Fibroblast of lung (primary cell): ENCODE measurements around the gene ATP2A1. TPM values are rescaled to one million over a fixed set of nuclear protein-coding genes. Genes with fewer than 3 reads are reported as not detected.

ENCODE experiments used
- DNase-seq, 2 donors: peaks; one replicate each; pipeline versions ENCODE4 v3.0.0 to v3.0.0-alpha.2; 2010; ENCODE audit warnings: low read depth in 2 of 2
- H2AFZ ChIP-seq: 2 replicates; pipeline ENCODE4 v1.5.1; 2012; ENCODE audit warnings: low read length, control low read depth, inconsistent platforms
- H3K27ac ChIP-seq: 2 replicates; pipeline ENCODE4 v1.5.1; 2011; ENCODE audit warnings: low read length, control low read depth; ENCODE audit not compliant: insufficient read depth
- H3K27me3 ChIP-seq: 2 replicates; pipeline ENCODE4 v1.5.1; 2011; ENCODE audit warnings: mild to moderate bottlenecking, low read length; ENCODE audit not compliant: control insufficient read depth, insufficient read depth
- H3K36me3 ChIP-seq: 2 replicates; pipeline ENCODE4 v1.5.1; 2011; ENCODE audit warnings: low read length; ENCODE audit not compliant: control insufficient read depth, insufficient read depth
- H3K4me1 ChIP-seq: 2 replicates; pipeline ENCODE4 v1.5.1; 2011; ENCODE audit warnings: low read length; ENCODE audit not compliant: control insufficient read depth, insufficient read depth; ENCODE audit errors: extremely low read depth
- H3K4me2 ChIP-seq: 2 replicates; pipeline ENCODE4 v1.5.1; 2011; ENCODE audit warnings: low read length, control low read depth; ENCODE audit not compliant: insufficient read depth; ENCODE audit errors: extremely low read depth
- H3K4me3 ChIP-seq, 4 experiments: fragments of 200-600 bp in 1 of 4; sonication (generic) in 1 of 4; replicated peaks in 1 of 4; 2 replicates each; pipeline ENCODE4 v1.5.1; 2011 to 2016; ENCODE audit warnings: low read length in 4 of 4, low read depth in 3 of 4, mild to moderate bottlenecking in 3 of 4, control low read depth in 2 of 4, inconsistent platforms in 1 of 4, mixed read lengths in 1 of 4; ENCODE audit not compliant: insufficient read depth in 1 of 4; ENCODE audit errors: control extremely low read depth in 1 of 4
- H3K79me2 ChIP-seq: 2 replicates; pipeline ENCODE4 v1.5.1; 2012; ENCODE audit warnings: mild to moderate bottlenecking, low read length, inconsistent platforms; ENCODE audit not compliant: control insufficient read depth, insufficient read depth
- H3K9ac ChIP-seq: 2 replicates; pipeline ENCODE4 v1.5.1; 2011; ENCODE audit warnings: mild to moderate bottlenecking, low read length, control low read depth; ENCODE audit not compliant: insufficient read depth
- H3K9me3 ChIP-seq: 2 replicates; pipeline ENCODE4 v1.5.1; 2012; ENCODE audit warnings: low read depth, low read length; ENCODE audit not compliant: control insufficient read depth, insufficient read depth
- H4K20me1 ChIP-seq: 2 replicates; pipeline ENCODE4 v1.5.1; 2011; ENCODE audit warnings: low read length; ENCODE audit not compliant: control insufficient read depth, insufficient read depth; ENCODE audit errors: extremely low read depth
- EZH2 ChIP-seq: IDR thresholded peaks from 2 replicates; pipeline ENCODE4 v1.5.1; 2012; ENCODE audit warnings: low read length, control low read depth, mild to moderate bottlenecking; ENCODE audit errors: missing control alignments
- polyA plus RNA-seq, 2 donors: library from polyadenylated mRNA; depleted of rRNA in 1 of 2; stranded (reverse) in 1 of 2; unstranded in 1 of 2; fragments of >200 nt; gene quantifications; 2 replicates each; pipeline ENCODE4 v1.2.1, GENCODE V29; 2011 to 2012; ENCODE audit warnings: missing spikeins in 1 of 2
- total RNA-seq: library from RNA; depleted of rRNA; stranded (reverse); fragments of >200 nt; gene quantifications from 2 replicates; pipeline ENCODE4 v1.2.1, GENCODE V29; 2014
- TF ChIP-seq, protein P1 (sequence below), 2 donors: IDR thresholded peaks in 1 of 2; conservative IDR thresholded peaks in 1 of 2; 1 replicate in 1 of 2; 2 replicates in 1 of 2; pipeline ENCODE4 v1.5.1; 2011 to 2012; ENCODE audit warnings: low read length in 2 of 2, control low read depth in 1 of 2, inconsistent platforms in 1 of 2, low read depth in 1 of 2, mild to moderate bottlenecking in 1 of 2

ATP2A1 gene
- total and polyA plus RNA-seq, 2 donors (not counting 1 experiment from before 2014, with no cell fraction given), result 0.22 to 0.33 TPM

GRCh38 chr16:28882551-28883160 lies 4.4 kb downstream of the ATP2A1 start:
- H3K4me1 ChIP-seq, result peaks cover 6% of the 10 kb centered on the region
- H3K79me2 ChIP-seq, result no peaks in the 10 kb centered on the region
- DNase-seq, result peak in 1 of 2 donors; percentile 20
- no peak overlapping the region for H2AFZ ChIP-seq
- H3K27me3 ChIP-seq, result no peaks in the 10 kb centered on the region
- H3K36me3 ChIP-seq, result no peaks in the 10 kb centered on the region
- no peak overlapping the region for H3K27ac ChIP-seq
- no peak for TF ChIP-seq EZH2
- H3K4me3 ChIP-seq, result no peak overlapping the region
- H4K20me1 ChIP-seq, result no peaks in the 10 kb centered on the region
- H3K9ac ChIP-seq, result no peak overlapping the region
- no peaks in the 10 kb centered on the region for H3K9me3 ChIP-seq
- no peak overlapping the region for H3K4me2 ChIP-seq

GRCh38 chr16:28883221-28883996 lies 5.1 kb downstream of the ATP2A1 start:
- H2AFZ ChIP-seq, result no peak overlapping the region
- no peak for DNase-seq
- no peaks in the 10 kb centered on the region for H3K27me3 ChIP-seq
- H3K4me3 ChIP-seq, result no peak overlapping the region
- peaks cover 6% of the 10 kb centered on the region for H3K4me1 ChIP-seq
- no peak for TF ChIP-seq EZH2
- TF ChIP-seq, protein P1, sequence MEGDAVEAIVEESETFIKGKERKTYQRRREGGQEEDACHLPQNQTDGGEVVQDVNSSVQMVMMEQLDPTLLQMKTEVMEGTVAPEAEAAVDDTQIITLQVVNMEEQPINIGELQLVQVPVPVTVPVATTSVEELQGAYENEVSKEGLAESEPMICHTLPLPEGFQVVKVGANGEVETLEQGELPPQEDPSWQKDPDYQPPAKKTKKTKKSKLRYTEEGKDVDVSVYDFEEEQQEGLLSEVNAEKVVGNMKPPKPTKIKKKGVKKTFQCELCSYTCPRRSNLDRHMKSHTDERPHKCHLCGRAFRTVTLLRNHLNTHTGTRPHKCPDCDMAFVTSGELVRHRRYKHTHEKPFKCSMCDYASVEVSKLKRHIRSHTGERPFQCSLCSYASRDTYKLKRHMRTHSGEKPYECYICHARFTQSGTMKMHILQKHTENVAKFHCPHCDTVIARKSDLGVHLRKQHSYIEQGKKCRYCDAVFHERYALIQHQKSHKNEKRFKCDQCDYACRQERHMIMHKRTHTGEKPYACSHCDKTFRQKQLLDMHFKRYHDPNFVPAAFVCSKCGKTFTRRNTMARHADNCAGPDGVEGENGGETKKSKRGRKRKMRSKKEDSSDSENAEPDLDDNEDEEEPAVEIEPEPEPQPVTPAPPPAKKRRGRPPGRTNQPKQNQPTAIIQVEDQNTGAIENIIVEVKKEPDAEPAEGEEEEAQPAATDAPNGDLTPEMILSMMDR (conservative IDR thresholded peaks at IDR 0.05 in 1 of 2, IDR thresholded peaks at IDR 0.05 in 1 of 2; ENCODE audit: low read depth in 1 of 2, low read length in 2 of 2), result no peak
- H3K9ac ChIP-seq, result no peak overlapping the region
- no peaks in the 10 kb centered on the region for H3K9me3 ChIP-seq
- no peaks in the 10 kb centered on the region for H4K20me1 ChIP-seq
- H3K27ac ChIP-seq, result no peak overlapping the region
- H3K36me3 ChIP-seq, result no peaks in the 10 kb centered on the region
- H3K4me2 ChIP-seq, result no peak overlapping the region
- no peaks in the 10 kb centered on the region for H3K79me2 ChIP-seq

DNA sequence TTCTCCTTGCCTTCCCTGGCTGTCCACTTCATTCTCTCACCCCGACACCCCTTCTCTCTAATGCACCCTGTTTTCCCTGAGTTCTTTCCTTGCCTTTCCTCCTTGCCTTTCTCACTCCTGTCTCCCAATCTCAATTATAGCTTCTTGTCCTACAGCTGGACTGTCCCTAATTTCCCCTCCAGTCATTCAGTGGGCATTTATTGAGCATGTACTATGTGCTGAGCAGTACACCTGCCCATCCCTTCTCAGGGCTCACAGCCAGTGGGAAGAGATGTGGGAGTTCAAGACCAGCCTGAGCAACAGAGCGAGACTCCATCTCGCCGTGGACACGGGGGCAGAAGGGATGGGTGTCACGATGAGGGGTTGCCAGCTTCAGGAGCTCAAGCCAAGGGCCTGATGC lies 5.8 kb downstream of the ATP2A1 start:
- Histone ChIP-seq H3K27ac (no peak overlapping the region), H3K79me2 (no peaks in the 10 kb centered on the region), H3K4me2 (no peak overlapping the region), H4K20me1 (no peaks in the 10 kb centered on the region), H2AFZ (no peak overlapping the region), H3K9me3 (no peaks in the 10 kb centered on the region), H3K4me3 (no peak overlapping the region), H3K27me3 (no peaks in the 10 kb centered on the region), H3K4me1 (peaks cover 4% of the 10 kb centered on the region), H3K36me3 (no peaks in the 10 kb centered on the region), H3K9ac (no peak overlapping the region)
- no peak for TF ChIP-seq EZH2
- TF ChIP-seq, protein P1 (conservative IDR thresholded peaks at IDR 0.05 in 1 of 2, IDR thresholded peaks at IDR 0.05 in 1 of 2; ENCODE audit: low read depth in 1 of 2, low read length in 2 of 2), result no peak
- DNase-seq, result no peak
